HG02973 (cell line): ENCODE measurements around the gene PATJ.

Experiments
- ATAC-seq: cut with Tn5 transposase; IDR thresholded peaks from one replicate; pipeline ENCODE4 v1.9.1; 2021; ENCODE audit warnings: moderate library complexity; ENCODE audit not compliant: unreplicated experiment

The PATJ gene

GRCh38 chr1:61981870-61982660, 239.8 kb downstream of the PATJ start:
- ATAC-seq = no peak

- no peak for ATAC-seq
Measured at GRCh38 chr1:61983236-61983635, 241.0 kb downstream of the PATJ start.

- ATAC-seq = no peak
Measured at GRCh38 chr1:61992257-61992656, 250.0 kb downstream of the PATJ start.

GRCh38 chr1:61993331-61993961, 251.2 kb downstream of the PATJ start:
- no peak for ATAC-seq

DNA sequence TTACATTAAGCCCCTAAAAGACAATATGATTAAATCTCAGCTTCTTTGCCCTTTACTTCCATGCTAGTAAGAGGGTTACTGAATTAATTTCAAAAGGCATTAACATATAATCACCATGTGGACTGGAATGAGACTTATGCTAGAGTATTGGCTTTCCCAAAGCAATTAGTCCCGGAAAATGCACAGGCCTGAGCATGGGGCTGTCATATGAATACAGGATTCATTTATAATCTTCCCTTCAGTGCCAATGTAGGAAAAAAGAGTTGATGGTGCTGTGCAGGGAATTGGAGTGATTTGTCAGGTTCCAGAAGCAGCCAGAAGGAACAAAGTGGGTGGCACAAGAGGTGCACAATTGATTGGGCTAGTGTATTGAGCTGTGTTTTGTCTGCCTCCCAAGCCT, 253.4 kb downstream of the PATJ start:
- ATAC-seq = no peak

DNA sequence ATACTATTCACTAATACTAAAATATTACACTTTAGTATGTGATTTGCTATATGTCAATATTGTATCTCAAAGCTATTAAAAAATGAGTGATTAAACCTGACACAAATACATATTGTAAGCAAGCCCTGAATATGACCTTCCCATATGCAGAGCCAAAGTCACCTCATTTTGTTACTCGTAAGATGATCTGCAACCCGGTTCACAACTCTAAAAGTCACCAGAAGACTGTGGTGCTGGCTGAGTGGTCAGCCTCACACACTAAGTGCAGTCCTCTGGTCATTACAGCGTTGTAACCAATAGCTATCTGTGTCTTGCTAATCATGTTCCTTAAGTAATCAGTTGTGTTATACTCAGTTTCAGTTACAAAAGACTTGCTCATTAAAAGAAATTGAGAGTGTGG, 254.8 kb downstream of the PATJ start:
- ATAC-seq = no peak

- ATAC-seq = no peak
Measured at GRCh38 chr1:62003777-62004176, 261.5 kb downstream of the PATJ start.

GRCh38 chr1:62006690-62007089, 264.4 kb downstream of the PATJ start:
- no peak for ATAC-seq

DNA sequence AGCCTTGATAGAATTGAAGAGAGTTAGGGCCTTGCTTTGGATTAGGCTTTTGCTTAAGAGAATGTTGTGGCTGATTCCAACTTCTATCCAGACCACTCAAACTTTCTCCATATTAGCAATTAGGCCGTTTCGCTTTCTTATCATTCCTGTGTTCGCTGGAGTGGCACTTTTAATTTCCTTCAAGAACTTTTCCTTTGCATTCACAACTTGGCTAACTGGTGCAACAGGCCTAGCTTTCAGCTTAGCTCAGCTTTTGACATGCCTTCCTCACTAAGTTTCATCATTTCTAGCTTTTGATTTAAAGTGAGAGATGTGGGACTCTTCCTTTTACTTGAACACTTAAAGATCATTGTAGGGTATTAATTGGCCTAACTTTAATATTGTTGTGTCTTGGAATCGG, 268.7 kb downstream of the PATJ start:
- ATAC-seq = no peak

- no peak for ATAC-seq
Measured at GRCh38 chr1:62012095-62012494, 269.8 kb downstream of the PATJ start.

DNA sequence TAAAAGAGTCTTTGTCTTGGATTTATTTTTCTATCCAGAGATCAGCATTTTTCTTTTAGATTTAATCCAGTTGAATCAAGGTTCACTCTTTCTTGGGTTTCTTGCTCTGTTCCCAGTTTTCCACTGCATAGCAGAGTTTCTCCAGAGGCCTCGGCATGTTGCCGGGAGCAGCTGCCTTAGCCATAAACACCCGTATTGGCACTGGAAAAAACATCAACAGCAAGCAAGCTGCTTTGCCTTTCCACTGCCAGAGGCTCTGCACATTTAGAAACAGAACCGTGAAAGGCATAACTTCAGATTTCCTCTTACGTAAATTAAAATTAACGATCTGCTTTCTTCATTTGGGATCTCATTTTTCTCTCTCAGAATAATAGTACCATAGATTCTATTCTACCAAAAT, 270.6 kb downstream of the PATJ start:
- no peak for ATAC-seq

- ATAC-seq = no peak
Measured at GRCh38 chr1:62013264-62013663, 271.0 kb downstream of the PATJ start.

DNA sequence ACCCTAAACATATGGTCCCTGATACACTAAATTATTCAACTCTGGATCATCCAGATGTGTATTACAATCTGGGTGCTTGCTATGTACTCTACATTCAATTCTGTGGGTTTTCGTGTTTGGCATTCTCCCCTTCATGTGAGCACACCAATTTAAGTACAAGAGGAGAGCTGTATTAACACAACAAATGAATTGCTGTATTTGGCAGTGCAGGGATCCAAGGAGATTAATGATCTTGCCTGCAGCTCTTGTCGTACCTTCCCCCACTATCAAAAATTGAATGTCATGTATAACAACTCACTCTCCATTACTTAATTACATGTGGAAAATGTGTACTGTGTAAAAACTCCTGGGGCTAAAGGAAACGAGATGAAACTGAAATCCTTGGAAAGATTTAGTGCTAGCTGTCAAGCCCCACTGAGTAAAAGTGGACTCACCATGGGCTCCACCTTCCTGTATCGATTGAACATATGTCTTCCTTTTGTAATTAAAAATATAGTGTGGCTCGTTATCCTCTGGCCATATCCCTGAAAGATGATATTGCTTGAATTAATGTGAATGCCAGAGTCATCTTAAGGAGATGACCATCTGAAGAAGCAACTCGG, 280.2 kb downstream of the PATJ start:
- ATAC-seq = no peak

- ATAC-seq = no peak
Measured at GRCh38 chr1:62024690-62025089, 282.4 kb downstream of the PATJ start.

DNA sequence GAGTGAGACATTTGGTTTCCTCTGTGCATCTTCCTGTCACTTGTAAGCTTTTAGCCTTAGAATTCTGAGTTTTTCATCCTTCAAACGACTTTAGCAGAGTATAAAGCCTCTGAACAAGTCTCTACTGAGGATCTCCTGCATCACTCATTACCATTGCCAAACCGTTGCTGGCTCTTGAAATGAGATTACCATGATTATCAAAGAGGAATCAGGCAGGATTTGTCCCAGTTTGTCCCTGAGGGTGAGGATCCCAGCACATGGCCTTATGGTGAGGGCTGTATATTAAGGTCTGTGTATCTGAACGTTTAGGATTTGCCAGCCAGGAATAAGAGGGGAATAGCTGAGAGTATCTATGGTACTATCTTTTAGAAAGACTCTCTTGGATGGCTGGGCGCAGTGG, 282.9 kb downstream of the PATJ start:
- no peak for ATAC-seq

DNA sequence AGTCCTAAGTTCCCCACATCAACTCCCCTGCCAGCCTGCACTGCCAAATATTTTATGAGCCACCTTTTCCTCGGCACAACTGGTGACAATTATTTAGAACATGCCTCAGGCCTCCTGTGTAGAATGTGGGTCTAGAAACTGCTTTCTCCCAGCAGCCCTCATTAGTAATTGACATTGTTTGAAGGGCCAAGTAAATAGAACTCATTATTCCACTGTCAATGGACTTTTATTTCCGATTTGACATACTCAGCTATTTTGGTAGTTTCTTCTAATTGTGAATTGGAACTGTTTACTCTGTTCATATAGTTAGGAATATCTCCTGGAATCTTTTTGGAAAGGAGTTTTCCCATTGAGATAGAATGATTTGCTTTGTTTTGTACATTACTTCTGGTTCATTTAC, 283.6 kb downstream of the PATJ start:
- no peak for ATAC-seq

GRCh38 chr1:62029704-62030103, 287.4 kb downstream of the PATJ start:
- no peak for ATAC-seq

DNA sequence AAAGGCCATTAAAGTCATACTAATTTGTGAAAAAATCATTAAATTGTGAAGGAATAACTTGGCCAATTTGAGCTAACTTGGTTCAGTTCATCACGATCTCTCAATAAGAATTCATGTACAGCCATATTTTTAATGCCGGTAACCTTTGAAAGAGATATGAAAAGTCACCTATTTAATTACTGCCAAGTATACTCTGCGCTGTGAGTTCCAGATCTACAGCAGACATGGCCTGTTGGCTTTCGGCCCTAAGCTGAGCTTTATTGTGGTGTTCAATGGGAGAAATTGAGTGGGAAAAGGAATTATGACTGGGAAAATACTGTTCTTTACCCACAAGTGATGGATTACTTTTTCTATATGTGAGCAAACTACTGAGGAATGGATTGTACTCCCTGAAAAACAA, 292.5 kb downstream of the PATJ start:
- no peak for ATAC-seq

GRCh38 chr1:62037274-62037673, 295.0 kb downstream of the PATJ start:
- no peak for ATAC-seq

DNA sequence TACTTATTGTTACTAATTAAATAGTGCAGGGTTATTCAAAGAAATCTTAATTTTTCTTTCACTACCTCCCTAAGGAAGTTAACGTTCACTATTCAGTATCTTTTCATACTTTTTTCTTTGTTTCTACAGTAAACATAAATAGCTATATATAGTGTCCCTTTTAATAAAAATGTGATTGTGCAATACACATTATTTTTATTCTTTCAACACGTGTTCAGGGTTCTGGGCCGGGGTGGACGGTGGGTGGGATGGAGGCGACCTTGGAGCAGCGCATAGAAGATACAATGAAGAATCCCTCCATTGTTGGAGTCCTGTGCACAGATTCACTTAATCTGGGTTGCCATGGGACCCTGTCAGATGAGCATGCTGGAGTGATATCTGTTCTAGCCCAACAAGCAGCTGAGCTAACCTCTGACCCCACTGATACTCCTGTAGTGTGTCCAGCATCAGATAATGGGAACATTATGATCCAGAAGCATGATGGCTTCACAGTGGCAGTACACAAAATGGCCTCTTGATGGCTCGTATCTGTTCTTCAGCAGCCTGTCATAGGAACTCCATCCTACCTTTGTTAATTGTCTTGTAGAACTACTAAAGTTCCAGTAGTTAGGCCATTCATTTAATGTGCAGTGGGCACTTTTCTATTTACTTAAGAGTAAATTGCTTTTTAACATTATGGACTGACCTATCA, 296.5 kb downstream of the PATJ start:
- no peak for ATAC-seq

DNA sequence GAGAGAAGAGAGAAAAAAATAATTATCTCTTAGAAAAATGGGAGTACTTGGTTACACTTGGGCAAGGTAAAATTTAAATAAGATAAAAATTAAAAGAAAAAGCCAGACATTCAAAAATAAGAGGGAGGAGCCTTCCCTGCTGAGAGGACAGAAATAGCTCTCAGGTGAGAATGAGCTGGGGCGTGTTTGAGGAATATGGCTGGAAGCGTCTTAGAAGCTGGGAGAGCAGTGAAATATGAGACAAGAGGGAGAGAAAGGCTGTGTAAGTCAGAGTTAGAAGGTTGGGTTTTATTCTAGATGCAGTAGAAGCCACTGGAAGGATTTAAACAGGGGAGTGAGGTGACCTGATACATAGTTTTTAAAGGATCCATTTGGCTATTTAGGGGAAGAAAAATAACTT, 298.2 kb downstream of the PATJ start:
- ATAC-seq = no peak

GRCh38 chr1:62040973-62041372, 298.7 kb downstream of the PATJ start:
- no peak for ATAC-seq
